Caco-2 (cell line): ENCODE measurements around the gene STOML1. TPM values are rescaled to one million over a fixed set of nuclear protein-coding genes. Genes with fewer than 3 reads are reported as not detected.

Source experiments
- BruUV-seq: library from RNA; stranded (reverse); fragments of 400-500 nt; replicated peaks from 2 replicates; lab custom pipeline; 2021; lab: Mats Ljungman, UMichigan
- CTCF ChIA-PET: fragments of 300-600 bp; sonication (Branson Sonifier 250); formaldehyde crosslinking; loops from one replicate; lab custom pipeline; 2022; ENCODE audit warnings: antibody characterized with exemption; lab: Charles Lee
- POLR2A ChIA-PET: fragments of 300-600 bp; sonication (Branson Sonifier 250); formaldehyde crosslinking; loops from one replicate; lab custom pipeline; 2022; ENCODE audit warnings: antibody characterized with exemption; lab: Charles Lee
- DNase-seq, 2 experiments: peaks; one replicate each; pipeline versions ENCODE4 v3.0.0 to v3.0.0-alpha.2; 2020 to 2022
- H3K27me3 ChIP-seq: replicated peaks from 2 replicates; pipeline ENCODE4 v1.6.0; 2011; ENCODE audit warnings: low read length; ENCODE audit not compliant: control insufficient read depth, insufficient read depth
- H3K36me3 ChIP-seq: 2 replicates; pipeline ENCODE4 v1.5.1; 2011; ENCODE audit warnings: low read length; ENCODE audit not compliant: control insufficient read depth, insufficient read depth
- H3K4me1 ChIP-seq: fragments of 250-450 bp; sonication (Bioruptor Pico); 2 replicates; pipeline ENCODE4 v1.5.1; 2020; ENCODE audit warnings: mild to moderate bottlenecking
- H3K4me3 ChIP-seq: 2 replicates; pipeline ENCODE4 v1.5.1; 2011; ENCODE audit warnings: low read depth, mild to moderate bottlenecking, control low read depth, low read length
- H3K9me3 ChIP-seq: fragments of 250-450 bp; sonication (Bioruptor Pico); 2 replicates; pipeline ENCODE4 v1.5.1; 2020; ENCODE audit warnings: mild to moderate bottlenecking, moderate library complexity
- H3K27ac Mint-ChIP-seq: one replicate; pipeline ENCODE4 v1.8.0; 2022; ENCODE audit warnings: mixed read lengths; ENCODE audit not compliant: unreplicated experiment
- H3K27me3 Mint-ChIP-seq: one replicate; pipeline ENCODE4 v1.8.0; 2022; ENCODE audit warnings: mixed read lengths; ENCODE audit not compliant: insufficient read depth, unreplicated experiment
- H3K36me3 Mint-ChIP-seq: one replicate; pipeline ENCODE4 v1.8.0; 2022; ENCODE audit warnings: mild to moderate bottlenecking, mixed read lengths; ENCODE audit not compliant: insufficient read depth, unreplicated experiment
- H3K4me1 Mint-ChIP-seq: one replicate; pipeline ENCODE4 v1.8.0; 2022; ENCODE audit warnings: low read depth, mixed read lengths; ENCODE audit not compliant: unreplicated experiment
- H3K4me3 Mint-ChIP-seq: one replicate; pipeline ENCODE4 v1.8.0; 2022; ENCODE audit warnings: mild to moderate bottlenecking, moderate library complexity, mixed read lengths; ENCODE audit not compliant: unreplicated experiment
- H3K9me3 Mint-ChIP-seq: one replicate; pipeline ENCODE4 v1.8.0; 2022; ENCODE audit warnings: mixed read lengths; ENCODE audit not compliant: unreplicated experiment
- intact Hi-C: fragments of 100-400 bp; cut with micrococcal nuclease; formaldehyde crosslinking; loops from one replicate; pipeline ENCODE4 v1.10.0; 2022; ENCODE audit not compliant: unreplicated experiment
- total RNA-seq: library from RNA; stranded (reverse); gene quantifications from 2 replicates; pipeline ENCODE4 v1.2.3, GENCODE V29; 2022
- TF ChIP-seq, protein P1 (sequence below), 2 experiments: fragments of 200-600 bp in 1 of 2; IDR thresholded peaks; 1 replicate in 1 of 2; 2 replicates in 1 of 2; pipeline versions ENCODE4 v1.5.1 to v1.8.0; 2011 to 2022; ENCODE audit warnings: antibody characterized with exemption in 1 of 2, control low read depth in 1 of 2, inconsistent platforms in 1 of 2, low read depth in 1 of 2, low read length in 1 of 2, mild to moderate bottlenecking in 1 of 2, moderate library complexity in 1 of 2; ENCODE audit not compliant: insufficient read depth in 1 of 2, severe bottlenecking in 1 of 2, unreplicated experiment in 1 of 2

STOML1 gene
- total RNA-seq, 1 experiment from 2014 or later = 7.6 TPM

GRCh38 chr15:73989001-73989798 lies 2.9 kb downstream of the STOML1 start:
- ChIA-PET CTCF (interaction anchor here (1.0 to 1.1 kb wide), 2 partner anchors 16 kb away, joined by 3 to 4 read pairs; no protein-coding TSS in a partner anchor), POLR2A (no interaction called here)
- BruUV-seq = no TSS peak
- H3K4me1 ChIP-seq = peaks cover 4% of the 10 kb centered on the region; the same call in 1 of the 2 replicates
- no peaks in the 10 kb centered on the region for H3K9me3 ChIP-seq
- Mint-ChIP-seq H3K4me1 (peaks cover 12% of the 10 kb centered on the region), H3K27me3 (no peaks in the 10 kb centered on the region), H3K4me3 (no peak overlapping the region), H3K36me3 (peaks cover under 1% of the 10 kb centered on the region), H3K27ac (no peak overlapping the region), H3K9me3 (no peaks in the 10 kb centered on the region)
- TF ChIP-seq, protein P1, sequence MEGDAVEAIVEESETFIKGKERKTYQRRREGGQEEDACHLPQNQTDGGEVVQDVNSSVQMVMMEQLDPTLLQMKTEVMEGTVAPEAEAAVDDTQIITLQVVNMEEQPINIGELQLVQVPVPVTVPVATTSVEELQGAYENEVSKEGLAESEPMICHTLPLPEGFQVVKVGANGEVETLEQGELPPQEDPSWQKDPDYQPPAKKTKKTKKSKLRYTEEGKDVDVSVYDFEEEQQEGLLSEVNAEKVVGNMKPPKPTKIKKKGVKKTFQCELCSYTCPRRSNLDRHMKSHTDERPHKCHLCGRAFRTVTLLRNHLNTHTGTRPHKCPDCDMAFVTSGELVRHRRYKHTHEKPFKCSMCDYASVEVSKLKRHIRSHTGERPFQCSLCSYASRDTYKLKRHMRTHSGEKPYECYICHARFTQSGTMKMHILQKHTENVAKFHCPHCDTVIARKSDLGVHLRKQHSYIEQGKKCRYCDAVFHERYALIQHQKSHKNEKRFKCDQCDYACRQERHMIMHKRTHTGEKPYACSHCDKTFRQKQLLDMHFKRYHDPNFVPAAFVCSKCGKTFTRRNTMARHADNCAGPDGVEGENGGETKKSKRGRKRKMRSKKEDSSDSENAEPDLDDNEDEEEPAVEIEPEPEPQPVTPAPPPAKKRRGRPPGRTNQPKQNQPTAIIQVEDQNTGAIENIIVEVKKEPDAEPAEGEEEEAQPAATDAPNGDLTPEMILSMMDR (IDR thresholded peaks at IDR 0.05; ENCODE audit: insufficient read depth in 1 of 2, low read depth in 1 of 2, low read length in 1 of 2, severe bottlenecking in 1 of 2, unreplicated experiment in 1 of 2) = no peak
- no peaks in the 10 kb centered on the region for H3K36me3 ChIP-seq
- intact Hi-C loops = no loop called here
- H3K4me3 ChIP-seq = no peak overlapping the region
- no peaks in the 10 kb centered on the region for H3K27me3 ChIP-seq
- no peak for DNase-seq

DNA sequence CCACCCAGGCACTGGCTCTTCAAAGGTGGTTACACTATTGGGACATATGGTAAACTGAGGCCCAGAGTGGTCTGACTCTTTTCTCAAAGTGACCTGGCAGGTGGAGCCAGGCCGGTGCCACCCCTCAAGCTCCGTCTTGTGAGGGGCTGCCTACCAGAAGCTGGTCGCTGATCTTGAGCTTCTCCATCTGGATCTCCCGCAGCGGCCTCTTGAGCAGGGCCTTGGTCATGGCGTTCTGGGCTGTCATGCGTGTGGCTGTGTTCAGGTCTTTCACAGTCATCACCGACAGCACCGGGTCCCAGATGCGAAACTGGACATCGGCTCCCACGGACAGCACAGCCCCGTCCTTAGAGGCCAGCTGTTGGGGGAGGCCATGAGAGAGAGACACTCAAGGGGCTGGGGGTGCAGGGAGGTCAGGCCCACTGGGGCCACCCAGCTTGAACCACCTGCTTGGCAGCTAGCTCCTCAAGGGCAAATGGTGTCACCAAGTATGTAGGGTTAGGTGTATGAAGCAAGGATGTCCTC lies 3.6 kb downstream of the STOML1 start:
- H3K27me3 Mint-ChIP-seq = no peaks in the 10 kb centered on the region
- intact Hi-C loops = no loop called here
- Histone ChIP-seq H3K4me3 (no peak overlapping the region), H3K4me1 (peaks cover 4% of the 10 kb centered on the region; the same call in 1 of the 2 replicates), H3K9me3 (no peaks in the 10 kb centered on the region), H3K36me3 (no peaks in the 10 kb centered on the region), H3K27me3 (no peaks in the 10 kb centered on the region)
- H3K4me3 Mint-ChIP-seq = no peak overlapping the region
- no TSS peak for BruUV-seq
- no peaks in the 10 kb centered on the region for H3K36me3 Mint-ChIP-seq
- H3K4me1 Mint-ChIP-seq = peaks cover 6% of the 10 kb centered on the region
- TF ChIP-seq, protein P1 (IDR thresholded peaks at IDR 0.05; ENCODE audit: insufficient read depth in 1 of 2, low read depth in 1 of 2, low read length in 1 of 2, severe bottlenecking in 1 of 2, unreplicated experiment in 1 of 2) = no peak
- DNase-seq = no peak
- no peaks in the 10 kb centered on the region for H3K9me3 Mint-ChIP-seq
- H3K27ac Mint-ChIP-seq = no peak overlapping the region
- ChIA-PET CTCF (interaction anchor here (1.1 kb wide), 2 partner anchors 16 to 24 kb away, joined by 3 to 4 read pairs; no protein-coding TSS in a partner anchor), POLR2A (no interaction called here)

GRCh38 chr15:73987681-73988444 lies 4.2 kb downstream of the STOML1 start:
- H3K27me3 ChIP-seq = no peaks in the 10 kb centered on the region
- Mint-ChIP-seq H3K4me1 (peaks cover 4% of the 10 kb centered on the region), H3K4me3 (no peak overlapping the region), H3K9me3 (no peaks in the 10 kb centered on the region), H3K27me3 (no peaks in the 10 kb centered on the region), H3K27ac (no peak overlapping the region), H3K36me3 (no peaks in the 10 kb centered on the region)
- no peaks in the 10 kb centered on the region for H3K9me3 ChIP-seq
- no peaks in the 10 kb centered on the region for H3K36me3 ChIP-seq
- TF ChIP-seq, protein P1 (IDR thresholded peaks at IDR 0.05; ENCODE audit: insufficient read depth in 1 of 2, low read depth in 1 of 2, low read length in 1 of 2, severe bottlenecking in 1 of 2, unreplicated experiment in 1 of 2) = no peak
- H3K4me1 ChIP-seq = peaks cover 4% of the 10 kb centered on the region; the same call in 1 of the 2 replicates
- BruUV-seq = no TSS peak
- H3K4me3 ChIP-seq = no peak overlapping the region
- POLR2A ChIA-PET = no interaction called here
- CTCF ChIA-PET = interaction anchor here (0.6 to 1.1 kb wide), 3 partner anchors 15 to 24 kb away, joined by 3 to 4 read pairs (median 3); no protein-coding TSS in a partner anchor
- intact Hi-C loops = no loop called here
- DNase-seq = no peak
